GM18873 (cell line): ENCODE measurements around the gene ZNF557.

Experiments used
- ATAC-seq: cut with Tn5 transposase; IDR thresholded peaks from one replicate; pipeline ENCODE4 v1.9.1; 2021; ENCODE audit warnings: mild to moderate bottlenecking, moderate library complexity, moderate number of reproducible peaks; ENCODE audit not compliant: unreplicated experiment, low FRiP score

The ZNF557 gene

GRCh38 chr19:7072541-7072940 is 3.0 kb downstream of the ZNF557 start:
- no peak for ATAC-seq

GRCh38 chr19:7074705-7075282 is 5.3 kb downstream of the ZNF557 start:
- no peak for ATAC-seq

GRCh38 chr19:7076151-7076550 is 6.6 kb downstream of the ZNF557 start:
- ATAC-seq: no peak

- ATAC-seq: no peak
Measured at GRCh38 chr19:7078008-7078407, 8.5 kb downstream of the ZNF557 start.

GRCh38 chr19:7083076-7083956 is 13.8 kb downstream of the ZNF557 start:
- ATAC-seq: no peak

GRCh38 chr19:7088999-7089398 is 19.5 kb downstream of the ZNF557 start:
- ATAC-seq: no peak

GRCh38 chr19:7098096-7098495 is 28.6 kb downstream of the ZNF557 start:
- no peak for ATAC-seq

GRCh38 chr19:7098701-7099596 is 29.4 kb downstream of the ZNF557 start:
- peak; percentile 77 for ATAC-seq

GRCh38 chr19:7099597-7099921 is 30.1 kb downstream of the ZNF557 start:
- no peak for ATAC-seq

- no peak for ATAC-seq
Measured at GRCh38 chr19:7101498-7102253, 32.2 kb downstream of the ZNF557 start.

GRCh38 chr19:7104747-7105447 is 35.4 kb downstream of the ZNF557 start:
- ATAC-seq: no peak

GRCh38 chr19:7106711-7107657 is 37.5 kb downstream of the ZNF557 start:
- ATAC-seq: no peak

GRCh38 chr19:7109678-7110289 is 40.3 kb downstream of the ZNF557 start:
- ATAC-seq: no peak

GRCh38 chr19:7112675-7113074 is 43.2 kb downstream of the ZNF557 start:
- no peak for ATAC-seq

- no peak for ATAC-seq
Measured at GRCh38 chr19:7113233-7113632, 43.7 kb downstream of the ZNF557 start.

GRCh38 chr19:7115721-7116120 is 46.2 kb downstream of the ZNF557 start:
- ATAC-seq: no peak

- no peak for ATAC-seq
Measured at GRCh38 chr19:7117248-7117647, 47.7 kb downstream of the ZNF557 start.

- ATAC-seq: no peak
Measured at GRCh38 chr19:7119582-7119981, 50.1 kb downstream of the ZNF557 start.
